ENCODE data around the gene SPATA6. TPM values are rescaled to one million over a fixed set of nuclear protein-coding genes. Genes with fewer than 3 reads are reported as not detected.
"Not testable (repeated sequence)": the region's sequence is repeated elsewhere in the genome, so short reads cannot be mapped to it uniquely, and the experiment has no call there.

Gene SPATA6
- total and polyA plus RNA-seq, 9 donors, result 7.9 to 48.3 (median 35.6) TPM

DNA sequence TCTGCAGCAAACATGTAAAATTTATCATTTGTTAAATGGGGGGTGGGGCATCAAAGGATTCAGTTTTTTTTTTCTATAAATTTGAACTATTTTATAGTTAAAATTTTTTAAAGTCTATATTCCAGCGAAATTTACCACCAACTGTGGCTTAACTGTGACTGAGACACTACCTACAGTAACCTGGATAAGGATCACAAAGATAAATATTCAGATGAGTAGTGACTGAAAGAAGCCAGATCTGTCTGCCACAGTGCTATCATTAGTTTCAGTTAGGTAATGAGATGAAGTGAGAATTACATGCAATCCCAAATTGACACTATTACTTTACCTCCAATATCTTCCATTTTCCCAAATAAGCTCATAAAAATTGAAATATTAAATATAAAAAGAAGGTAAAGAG is 5.4 kb downstream of the SPATA6 start:
- 92 to 98% (median 95%) methylated on average over 1 of the region's 1 CpG for WGBS, 3 donors
- no peak for DNase-seq
- peaks cover 3% of the 10 kb centered on the region for H3K4me1 ChIP-seq (ENCODE audit: insufficient read depth)
- no peaks in the 10 kb centered on the region for H3K27me3 ChIP-seq
- no peak overlapping the region for H3K27ac ChIP-seq
- no peaks in the 10 kb centered on the region for H3K9me3 ChIP-seq
- TF ChIP-seq, protein P1, sequence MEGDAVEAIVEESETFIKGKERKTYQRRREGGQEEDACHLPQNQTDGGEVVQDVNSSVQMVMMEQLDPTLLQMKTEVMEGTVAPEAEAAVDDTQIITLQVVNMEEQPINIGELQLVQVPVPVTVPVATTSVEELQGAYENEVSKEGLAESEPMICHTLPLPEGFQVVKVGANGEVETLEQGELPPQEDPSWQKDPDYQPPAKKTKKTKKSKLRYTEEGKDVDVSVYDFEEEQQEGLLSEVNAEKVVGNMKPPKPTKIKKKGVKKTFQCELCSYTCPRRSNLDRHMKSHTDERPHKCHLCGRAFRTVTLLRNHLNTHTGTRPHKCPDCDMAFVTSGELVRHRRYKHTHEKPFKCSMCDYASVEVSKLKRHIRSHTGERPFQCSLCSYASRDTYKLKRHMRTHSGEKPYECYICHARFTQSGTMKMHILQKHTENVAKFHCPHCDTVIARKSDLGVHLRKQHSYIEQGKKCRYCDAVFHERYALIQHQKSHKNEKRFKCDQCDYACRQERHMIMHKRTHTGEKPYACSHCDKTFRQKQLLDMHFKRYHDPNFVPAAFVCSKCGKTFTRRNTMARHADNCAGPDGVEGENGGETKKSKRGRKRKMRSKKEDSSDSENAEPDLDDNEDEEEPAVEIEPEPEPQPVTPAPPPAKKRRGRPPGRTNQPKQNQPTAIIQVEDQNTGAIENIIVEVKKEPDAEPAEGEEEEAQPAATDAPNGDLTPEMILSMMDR (IDR thresholded peaks at IDR 0.05), result no peak
- TF ChIP-seq POLR2A (IDR thresholded peaks at IDR 0.05) (no peak), EP300 (IDR thresholded peaks at IDR 0.05) (no peak)
- intact Hi-C loops (cut with DNase I), result no loop called here
- H3K36me3 ChIP-seq, result no peaks in the 10 kb centered on the region
- no peak overlapping the region for H3K4me3 ChIP-seq

DNA sequence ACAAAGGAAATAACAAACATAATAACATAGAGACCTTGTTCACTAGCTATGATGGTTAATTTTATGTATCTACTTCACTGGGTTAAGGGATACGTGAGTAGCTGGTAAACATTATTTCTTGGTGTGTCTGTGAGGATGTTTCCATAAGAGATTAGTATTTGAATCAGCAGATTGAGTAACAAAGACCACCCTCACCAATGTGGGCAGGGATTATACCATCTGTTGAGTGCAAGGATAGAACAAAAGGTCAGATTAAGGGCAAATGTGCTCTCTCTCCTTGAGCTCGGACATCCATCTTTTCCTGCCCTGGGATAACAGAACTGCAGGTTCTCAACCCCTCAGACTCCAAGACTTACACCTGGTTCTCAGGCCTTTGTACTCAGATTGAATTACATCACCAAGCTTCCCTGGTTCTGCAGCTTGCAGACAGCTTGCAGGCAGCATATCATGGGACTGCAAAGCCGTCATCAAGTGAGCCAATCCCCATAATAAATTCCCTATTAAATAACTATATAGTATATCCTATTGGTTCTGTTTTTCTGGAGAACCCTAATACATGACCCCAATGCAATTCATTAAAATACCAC is 9.2 kb downstream of the SPATA6 start:
- 73 to 89% (median 81%) methylated on average over 3 of the region's 3 CpGs for WGBS, 3 donors
- H3K9me3 ChIP-seq, result no peaks in the 10 kb centered on the region
- no peak overlapping the region for H3K27ac ChIP-seq
- intact Hi-C loops (cut with DNase I), result no loop called here
- no peaks in the 10 kb centered on the region for H3K27me3 ChIP-seq
- no peaks in the 10 kb centered on the region for H3K36me3 ChIP-seq
- DNase-seq, result no peak
- no peak overlapping the region for H3K4me3 ChIP-seq
- TF ChIP-seq, protein P1 (IDR thresholded peaks at IDR 0.05), result no peak
- TF ChIP-seq POLR2A (IDR thresholded peaks at IDR 0.05) (no peak), EP300 (IDR thresholded peaks at IDR 0.05) (no peak)
- H3K4me1 ChIP-seq (ENCODE audit: insufficient read depth), result peaks cover 3% of the 10 kb centered on the region

DNA sequence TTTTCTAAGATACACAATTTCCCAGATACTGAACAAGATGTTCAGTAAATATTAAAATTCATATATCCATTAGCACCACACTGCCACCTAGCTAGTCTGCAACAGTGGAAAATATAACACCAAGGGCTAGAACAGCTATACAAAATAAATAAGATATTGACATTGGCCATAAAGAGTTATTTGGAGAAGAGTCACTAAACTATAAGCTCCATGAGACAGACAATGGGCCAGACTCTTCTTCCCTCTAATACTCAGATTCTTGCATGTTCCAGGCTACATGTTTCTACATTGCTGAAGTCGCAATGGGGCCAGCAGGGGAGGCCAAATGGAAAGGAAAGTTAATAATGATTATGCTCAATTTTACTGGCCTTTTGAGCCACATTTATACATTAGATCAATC is 21.5 kb downstream of the SPATA6 start:
- 96 to 98% (median 98%) methylated on average over 1 of the region's 1 CpG for WGBS, 3 donors
- H3K4me1 ChIP-seq (ENCODE audit: insufficient read depth), result no peaks in the 10 kb centered on the region
- no peaks in the 10 kb centered on the region for H3K27me3 ChIP-seq
- TF ChIP-seq, protein P1 (IDR thresholded peaks at IDR 0.05), result no peak
- TF ChIP-seq POLR2A (IDR thresholded peaks at IDR 0.05) (no peak), EP300 (IDR thresholded peaks at IDR 0.05) (no peak)
- intact Hi-C loops (cut with DNase I), result no loop called here
- DNase-seq, result no peak
- H3K27ac ChIP-seq, result no peak overlapping the region
- H3K4me3 ChIP-seq, result no peak overlapping the region
- no peaks in the 10 kb centered on the region for H3K36me3 ChIP-seq
- no peaks in the 10 kb centered on the region for H3K9me3 ChIP-seq

DNA sequence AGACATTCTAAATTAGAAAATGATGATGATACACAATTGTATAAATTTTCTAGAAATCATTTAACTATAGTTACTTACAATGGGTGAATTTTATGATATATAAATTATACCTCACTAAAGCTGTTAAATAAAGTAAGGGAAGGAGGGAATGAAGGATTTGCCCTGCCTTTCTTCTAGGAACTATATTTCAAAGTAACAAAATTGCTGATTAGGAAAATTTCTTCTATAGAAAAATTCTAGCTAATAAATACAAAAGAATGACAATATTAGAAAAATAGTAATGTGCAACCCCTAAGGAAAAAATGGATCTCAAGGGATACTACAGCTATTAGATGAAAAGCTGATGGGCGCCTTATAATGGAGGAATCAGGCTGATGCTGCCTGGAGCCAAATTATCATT is 23.1 kb downstream of the SPATA6 start:
- Histone ChIP-seq H3K4me1 (ENCODE audit: insufficient read depth) (no peaks in the 10 kb centered on the region), H3K36me3 (no peaks in the 10 kb centered on the region), H3K27me3 (no peaks in the 10 kb centered on the region), H3K4me3 (no peak overlapping the region), H3K27ac (no peak overlapping the region), H3K9me3 (no peaks in the 10 kb centered on the region)
- TF ChIP-seq EP300 (IDR thresholded peaks at IDR 0.05) (no peak), POLR2A (IDR thresholded peaks at IDR 0.05) (no peak)
- TF ChIP-seq, protein P1 (IDR thresholded peaks at IDR 0.05), result no peak
- intact Hi-C loops (cut with DNase I), result no loop called here
- 95 to 98% (median 98%) methylated on average over 1 of the region's 1 CpG for WGBS, 3 donors
- no peak for DNase-seq

DNA sequence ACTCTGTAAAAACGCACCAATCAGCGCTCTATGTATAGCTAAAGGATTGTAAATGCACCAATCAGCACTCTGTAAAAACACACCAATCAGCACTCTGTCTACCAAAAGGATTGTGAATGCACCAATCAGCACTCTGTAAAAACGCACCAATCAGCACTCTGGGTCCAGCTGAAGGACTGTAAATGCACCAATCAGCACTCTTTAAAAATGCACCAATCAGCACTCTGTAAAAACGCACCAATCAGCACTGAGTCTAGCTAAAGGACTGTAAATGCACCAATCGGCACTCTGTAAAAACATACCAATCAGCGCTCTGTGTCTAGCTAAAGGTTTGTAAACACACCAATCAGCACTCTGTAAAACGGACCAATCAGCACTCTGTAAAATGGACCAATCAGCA is 27.8 kb downstream of the SPATA6 start:
- WGBS, 3 donors, result 94 to 100% (median 97%) methylated on average over 7 of the region's 7 CpGs
- intact Hi-C loops (cut with DNase I); DNase-seq: not testable (repeated sequence)

More for the DNA sequence above, 27.8 kb downstream of the SPATA6 start:
- not testable (repeated sequence) for H3K4me3 ChIP-seq; H3K36me3 ChIP-seq; H3K27me3 ChIP-seq; H3K9me3 ChIP-seq; H3K4me1 ChIP-seq (ENCODE audit: insufficient read depth); H3K27ac ChIP-seq
